ENCODE results near the gene PDE3B. TPM values are rescaled to one million over a fixed set of nuclear protein-coding genes. Genes with fewer than 3 reads are reported as not detected.
"Not testable (repeated sequence)": the region's sequence is repeated elsewhere in the genome, so short reads cannot be mapped to it uniquely, and the experiment has no call there.

Gene PDE3B
- total and polyA plus RNA-seq, 9 of the 15 experiments (the other 6 are each of a cell fraction or from before 2014, with no cell fraction given): 2.3 to 22.5 (median 12.2) TPM

- BruUV-seq (replicated peaks); in situ Hi-C loops (cut with MboI); H3K36me3 ChIP-seq (ENCODE audit: control insufficient read depth, insufficient read depth, low read length); H3K27me3 ChIP-seq (ENCODE audit: control insufficient read depth in 2 of 2, insufficient read depth in 2 of 2, low read length in 2 of 2); POLR2A ChIA-PET; H4K20me1 ChIP-seq (replicated peaks; ENCODE audit: control insufficient read depth, insufficient read depth, low read length); H3K4me2 ChIP-seq (ENCODE audit: insufficient read depth, low read length); H3K4me3 ChIP-seq; FAIRE-seq; intact Hi-C loops (cut with micrococcal nuclease); H3K9ac ChIP-seq (ENCODE audit: insufficient read depth in 1 of 2, low read depth in 2 of 2, low read length in 2 of 2); H3K27ac ChIP-seq (ENCODE audit: extremely low read depth, low read depth, low read length); H3K79me2 ChIP-seq (ENCODE audit: control insufficient read depth, insufficient read depth, low read length); ATAC-seq; H3K4me1 ChIP-seq (replicated peaks in 1 of 2; ENCODE audit: control insufficient read depth in 2 of 2, insufficient read depth in 2 of 2, low read length in 2 of 2); CTCF ChIA-PET (ENCODE audit: low intra/inter-chr PET ratio); H3K9me1 ChIP-seq (ENCODE audit: control insufficient read depth, insufficient read depth, low read length); H2AFZ ChIP-seq (ENCODE audit: low read depth, low read length); DNase-seq (ENCODE audit: extremely low read depth in 1 of 4, low spot score in 3 of 4); H3K9me3 ChIP-seq (replicated peaks; ENCODE audit: control insufficient read depth, insufficient read depth, low read depth, low read length): not testable (repeated sequence)
- 94% methylated on average over 4 of the region's 11 CpGs for WGBS (ENCODE audit: insufficient coverage, low coverage, missing lambda C conversion rate)
- TF ChIP-seq NFIC (IDR thresholded peaks at IDR 0.05) (peak; percentile 83), NFIX (CRISPR knock-in tag; IDR thresholded peaks at IDR 0.05; ENCODE audit: low read depth) (peak; percentile 45), CEBPB (tag; IDR thresholded peaks at IDR 0.05) (peak; percentile 48)
These were observed 72.1 kb downstream of the PDE3B start for GRCh38 chr11:14715669-14716068.

GRCh38 chr11:14722496-14722895 is 78.9 kb downstream of the PDE3B start:
- CTCF ChIA-PET (ENCODE audit: low intra/inter-chr PET ratio): no interaction called here
- whole genome bisulfite sequencing (ENCODE audit: insufficient coverage, low coverage, missing lambda C conversion rate): 91% methylated on average over 4 of the region's 4 CpGs

More at GRCh38 chr11:14722496-14722895, 78.9 kb downstream of the PDE3B start:
- POLR2A ChIA-PET: interaction anchor here (0.7 kb wide), 1 partner anchor 17 kb away, joined by 3 read pairs; no protein-coding TSS in a partner anchor
- Histone ChIP-seq H3K79me2 (ENCODE audit: control insufficient read depth, insufficient read depth, low read length) (peaks cover 5% of the 10 kb centered on the region; the same call in 2 of the 3 replicates), H2AFZ (ENCODE audit: low read depth, low read length) (no peak overlapping the region), H3K4me3 (no peak overlapping the region), H3K27ac (ENCODE audit: extremely low read depth, low read depth, low read length) (no peak overlapping the region), H3K9ac (ENCODE audit: insufficient read depth in 1 of 2, low read depth in 2 of 2, low read length in 2 of 2) (no peak overlapping the region), H3K4me2 (ENCODE audit: insufficient read depth, low read length) (no peak overlapping the region), H4K20me1 (replicated peaks; ENCODE audit: control insufficient read depth, insufficient read depth, low read length) (no peaks in the 10 kb centered on the region), H3K9me3 (replicated peaks; ENCODE audit: control insufficient read depth, insufficient read depth, low read depth, low read length) (no peaks in the 10 kb centered on the region), H3K36me3 (ENCODE audit: control insufficient read depth, insufficient read depth, low read length) (no peaks in the 10 kb centered on the region), H3K4me1 (replicated peaks in 1 of 2; ENCODE audit: control insufficient read depth in 2 of 2, insufficient read depth in 2 of 2, low read length in 2 of 2) (no peaks in the 10 kb centered on the region), H3K9me1 (ENCODE audit: control insufficient read depth, insufficient read depth, low read length) (no peaks in the 10 kb centered on the region), H3K27me3 (ENCODE audit: control insufficient read depth in 2 of 2, insufficient read depth in 2 of 2, low read length in 2 of 2) (no peaks in the 10 kb centered on the region)
- TF ChIP-seq ZNF561 (CRISPR knock-in tag; conservative IDR thresholded peaks at IDR 0.05): no peak
- TF ChIP-seq KDM1A (IDR thresholded peaks at IDR 0.05): no peak
- intact Hi-C loops (cut with micrococcal nuclease): no loop called here
- in situ Hi-C loops (cut with MboI): no loop called here
- no peak for ATAC-seq
- BruUV-seq (replicated peaks): no TSS peak
- FAIRE-seq: no peak
- no peak for DNase-seq (ENCODE audit: extremely low read depth in 1 of 4, low spot score in 3 of 4)

All from K562 (cell line).